IPS-18c (cell line): ENCODE measurements around the gene GSDME.

Experiments
- H3K4me3 ChIP-seq: 2 replicates; pipeline ENCODE4 v1.7.0; 2013; ENCODE audit warnings: low read depth, mild to moderate bottlenecking, low read length, moderate library complexity; ENCODE audit not compliant: insufficient read depth
- H3K9me3 ChIP-seq: one replicate; pipeline ENCODE4 v1.6.1; 2013; ENCODE audit warnings: mild to moderate bottlenecking, low read length, moderate library complexity; ENCODE audit not compliant: control insufficient read depth, insufficient read depth

Gene GSDME

DNA sequence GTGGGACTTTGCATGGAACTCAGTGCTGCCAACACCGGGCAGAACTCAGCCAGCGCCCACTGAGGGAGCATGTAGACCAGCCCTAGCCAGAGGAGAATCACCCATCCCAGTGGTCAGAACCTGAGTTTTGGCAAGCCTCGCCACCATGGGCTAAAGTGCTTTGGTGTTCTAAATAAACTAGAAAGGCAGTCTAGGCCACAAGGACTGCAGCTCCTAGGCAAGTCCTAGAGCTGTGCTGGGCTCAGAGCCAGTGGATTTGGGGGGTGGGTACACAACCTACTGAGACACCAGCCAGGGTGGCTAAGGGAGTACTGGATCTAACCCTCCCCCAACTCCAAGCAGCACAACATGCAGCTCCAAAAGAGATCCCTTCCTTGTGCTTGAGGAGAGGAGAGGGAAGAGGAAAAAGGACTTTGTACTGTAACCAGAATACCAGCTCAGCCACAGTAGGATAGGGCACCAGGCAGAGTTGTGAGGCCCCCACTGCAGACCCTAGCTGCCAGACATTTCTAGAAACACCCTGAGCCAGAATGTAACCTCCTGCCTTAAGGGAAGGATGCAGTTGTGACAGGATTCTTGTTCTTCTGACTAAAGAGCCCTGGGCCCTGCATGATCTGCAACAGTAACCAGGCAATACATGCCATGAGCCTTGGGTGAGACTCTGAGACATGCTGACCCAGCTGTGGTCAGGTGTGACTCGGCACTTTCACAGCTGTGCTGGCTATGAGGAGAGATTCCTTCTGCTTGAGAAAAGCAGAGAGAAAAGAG, 24.4 kb downstream of the GSDME start:
- no peaks in the 10 kb centered on the region for H3K9me3 ChIP-seq
- no peak overlapping the region for H3K4me3 ChIP-seq

DNA sequence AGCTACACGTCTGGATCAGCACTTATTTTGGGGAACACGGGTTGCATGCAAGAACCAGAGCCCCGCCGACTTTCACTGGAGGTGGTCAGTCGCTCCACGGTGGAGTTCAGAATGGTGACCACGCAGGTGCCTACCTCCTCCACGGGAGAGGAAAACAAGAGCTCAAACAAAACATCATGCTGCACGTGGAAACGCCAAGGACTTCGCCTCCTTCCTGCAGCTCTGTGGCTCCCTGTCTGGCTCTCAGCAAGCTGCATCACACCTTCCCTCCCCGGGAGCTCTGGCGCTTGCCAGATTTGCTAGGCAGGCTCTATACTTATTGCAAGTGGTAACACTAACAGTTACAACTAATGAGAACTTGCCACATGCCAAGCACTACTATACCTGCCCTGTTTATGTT, 26.0 kb downstream of the GSDME start:
- no peaks in the 10 kb centered on the region for H3K9me3 ChIP-seq

DNA sequence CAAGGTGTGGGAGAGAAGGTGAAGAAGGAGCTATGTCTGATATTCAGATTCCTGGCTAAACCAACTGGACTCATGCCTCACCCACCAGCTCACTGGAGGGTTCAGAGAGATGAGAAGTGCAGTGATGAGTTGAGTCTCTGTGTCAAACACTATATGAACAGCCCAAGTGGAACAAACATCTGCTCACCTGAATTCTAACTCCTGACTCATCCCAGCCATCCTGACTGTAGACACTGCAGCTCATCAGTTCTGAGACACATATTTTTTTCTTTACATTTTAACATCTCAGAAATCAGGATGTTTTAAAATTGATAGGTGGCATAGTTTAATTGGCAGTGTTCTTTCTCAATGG, 27.3 kb downstream of the GSDME start:
- Histone ChIP-seq H3K4me3 (no peak overlapping the region), H3K9me3 (no peaks in the 10 kb centered on the region)

More for the DNA sequence above, 26.0 kb downstream of the GSDME start:
- H3K4me3 ChIP-seq, result no peak overlapping the region

DNA sequence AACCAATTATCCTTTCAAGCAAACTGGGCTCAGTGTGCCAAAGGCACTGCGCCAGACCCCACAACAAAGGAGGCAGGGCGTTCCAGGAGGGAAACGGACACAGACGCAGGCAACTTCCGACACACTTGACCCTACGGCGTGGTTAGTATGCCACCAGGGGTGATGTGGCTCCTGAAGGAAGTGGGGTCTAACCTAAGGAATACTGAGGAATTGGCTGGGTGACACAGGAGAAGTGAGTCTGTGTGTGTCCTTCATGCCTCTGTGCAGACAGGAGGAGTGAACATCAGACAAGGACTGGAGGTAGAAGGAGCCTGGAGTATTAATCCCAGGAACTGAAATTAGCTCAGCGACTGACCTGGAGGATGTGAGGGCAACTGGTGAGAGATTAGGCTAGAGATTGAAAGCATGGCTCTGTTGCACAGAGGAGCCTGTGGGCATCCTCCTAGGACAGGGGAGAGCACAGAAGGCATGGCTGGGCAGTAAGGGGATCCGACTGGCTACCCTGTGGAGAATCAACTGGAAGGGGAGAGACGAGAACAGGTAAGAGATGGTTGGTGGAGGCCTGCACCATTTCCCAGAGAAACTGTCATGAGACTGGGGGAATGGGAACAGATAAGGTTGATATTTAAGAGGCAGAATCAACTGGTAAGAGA, 27.8 kb downstream of the GSDME start:
- Histone ChIP-seq H3K9me3 (peaks cover 2% of the 10 kb centered on the region), H3K4me3 (no peak overlapping the region)

DNA sequence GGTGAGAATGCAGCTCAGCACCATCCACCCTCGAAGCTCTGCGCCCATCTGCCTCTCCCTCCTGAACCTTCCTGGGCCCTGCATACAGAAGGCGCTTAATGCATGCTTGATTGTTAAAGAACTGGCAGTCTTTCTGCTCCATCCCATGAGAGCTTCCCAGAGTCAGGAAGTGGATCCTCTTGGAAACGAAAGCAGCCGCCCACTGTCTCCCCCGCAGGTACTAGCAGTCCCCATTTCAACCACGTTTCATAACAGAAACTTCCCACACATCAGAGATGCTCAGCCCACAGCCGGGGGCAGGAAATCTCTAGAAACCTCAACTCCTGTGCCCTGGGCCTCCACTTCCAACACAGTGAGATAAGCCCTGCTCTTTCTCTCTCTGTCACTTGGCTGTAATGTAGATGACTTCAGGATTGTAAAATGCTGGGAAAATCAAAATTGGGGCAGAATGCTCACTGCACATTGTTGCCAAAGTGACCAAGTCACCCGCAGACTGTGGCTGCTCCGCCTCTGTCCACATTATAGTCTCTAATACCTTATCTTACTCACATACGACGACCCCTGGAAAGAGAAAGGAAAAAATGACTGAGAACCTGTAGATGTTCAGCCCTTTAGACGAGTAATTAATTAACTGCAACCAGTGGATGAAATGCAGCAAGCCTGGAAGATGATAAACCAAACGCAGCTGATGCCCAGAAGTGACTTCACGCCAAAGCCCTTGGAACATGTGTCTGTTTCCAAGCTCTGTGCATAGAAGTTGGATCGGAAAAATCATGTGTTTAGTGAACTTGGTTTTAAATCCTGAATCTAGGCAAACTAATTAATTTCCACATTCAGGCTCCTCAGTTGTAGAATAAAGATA, 28.5 kb downstream of the GSDME start:
- Histone ChIP-seq H3K9me3 (peaks cover 2% of the 10 kb centered on the region), H3K4me3 (no peak overlapping the region)

DNA sequence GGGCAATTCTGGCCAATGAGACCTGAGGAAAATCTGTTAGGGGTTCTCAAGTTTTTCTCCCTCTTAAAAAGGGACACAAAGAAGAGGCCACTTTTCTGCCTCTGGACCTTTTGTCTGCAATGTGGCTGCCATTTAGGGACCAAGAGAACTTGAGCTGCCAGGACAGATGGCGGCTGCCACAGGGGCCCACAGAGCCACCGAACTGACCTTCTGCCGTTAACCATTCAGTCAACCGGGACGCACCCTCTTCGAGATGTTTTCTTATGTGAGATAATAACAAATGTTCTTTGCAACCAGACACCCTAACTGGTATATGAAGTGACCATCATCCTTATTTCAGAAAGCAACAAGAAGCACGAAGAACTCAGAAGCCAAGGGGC, 29.2 kb downstream of the GSDME start:
- Histone ChIP-seq H3K9me3 (peaks cover 2% of the 10 kb centered on the region), H3K4me3 (no peak overlapping the region)

DNA sequence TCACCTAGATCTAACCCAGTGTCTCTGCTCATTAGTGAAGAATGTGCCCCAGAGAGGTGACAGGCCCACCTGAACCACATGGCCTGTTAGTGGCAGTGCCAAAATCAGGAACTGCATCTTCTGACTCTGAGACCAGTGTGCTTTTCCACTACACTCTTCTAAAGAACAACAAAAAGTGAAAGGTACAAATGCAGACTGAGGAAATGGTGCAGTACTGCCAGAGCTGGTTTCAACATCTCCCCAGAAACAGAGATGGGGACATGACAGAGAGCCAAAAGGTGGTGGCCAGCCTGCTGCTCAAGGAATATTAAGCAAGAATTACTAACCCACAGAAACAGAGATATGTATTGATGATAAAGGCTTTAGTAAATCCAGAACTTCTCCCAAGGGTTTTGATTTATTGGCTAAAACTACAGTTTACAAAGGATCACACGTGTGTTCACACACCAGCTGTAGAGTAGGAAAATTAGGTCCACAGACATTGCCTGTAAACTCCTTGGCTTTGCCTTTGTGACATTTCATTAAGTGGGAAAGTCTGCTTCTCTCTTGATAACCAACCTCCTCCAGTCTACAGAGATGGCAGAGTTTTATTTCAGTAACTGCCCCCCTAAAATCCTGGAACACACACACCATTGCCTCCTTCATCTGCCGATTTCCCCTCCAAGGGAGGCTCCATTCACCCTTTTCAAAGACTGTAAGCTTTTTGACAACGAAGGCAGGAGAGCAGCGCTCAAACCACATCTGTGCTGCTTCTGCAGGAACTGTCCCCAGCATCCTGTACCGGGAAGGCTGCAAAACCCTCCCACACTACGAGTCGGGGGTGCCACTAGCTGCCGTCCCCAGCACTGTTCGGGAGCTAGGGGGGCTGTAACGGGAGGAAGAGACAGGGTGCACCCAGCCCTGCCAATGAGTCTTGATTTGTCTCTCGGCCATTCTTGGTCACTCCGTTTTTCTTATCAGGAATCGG, 29.8 kb downstream of the GSDME start:
- H3K9me3 ChIP-seq, result peaks cover 2% of the 10 kb centered on the region
- H3K4me3 ChIP-seq, result no peak overlapping the region

DNA sequence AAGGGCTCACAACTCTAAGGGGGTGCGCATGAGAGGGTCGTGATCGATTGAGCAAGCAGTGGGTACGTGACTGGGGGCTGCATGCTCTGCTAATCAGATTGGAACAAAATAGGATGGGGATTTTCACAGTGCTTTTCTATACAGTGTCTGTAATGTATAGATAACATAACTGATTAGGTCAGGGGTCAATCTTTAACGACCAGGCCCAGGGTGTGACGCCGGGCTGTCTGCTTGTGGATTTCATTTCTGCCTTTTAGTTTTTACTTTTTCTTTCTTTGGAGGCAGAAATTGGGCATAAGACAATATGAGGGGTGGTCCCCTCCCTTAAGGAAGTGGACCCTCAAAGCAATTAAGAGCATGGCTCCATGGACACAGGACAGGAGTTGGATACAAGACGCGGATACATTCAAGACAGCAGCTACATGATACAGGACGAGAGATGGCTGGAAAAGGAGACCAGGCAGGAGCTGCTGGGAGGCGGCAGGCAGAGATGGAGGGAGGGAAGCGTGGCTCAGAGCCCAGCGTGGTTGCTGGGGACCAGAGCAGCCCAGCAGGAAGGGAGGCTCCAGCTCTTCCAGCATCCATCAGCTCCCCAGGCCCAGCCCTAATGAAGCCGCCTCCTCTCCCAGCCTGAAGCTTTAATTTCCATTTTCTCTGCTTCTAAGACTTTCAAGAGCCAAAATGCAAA, 31.6 kb downstream of the GSDME start:
- peaks cover 2% of the 10 kb centered on the region for H3K9me3 ChIP-seq
- H3K4me3 ChIP-seq, result no peak overlapping the region

DNA sequence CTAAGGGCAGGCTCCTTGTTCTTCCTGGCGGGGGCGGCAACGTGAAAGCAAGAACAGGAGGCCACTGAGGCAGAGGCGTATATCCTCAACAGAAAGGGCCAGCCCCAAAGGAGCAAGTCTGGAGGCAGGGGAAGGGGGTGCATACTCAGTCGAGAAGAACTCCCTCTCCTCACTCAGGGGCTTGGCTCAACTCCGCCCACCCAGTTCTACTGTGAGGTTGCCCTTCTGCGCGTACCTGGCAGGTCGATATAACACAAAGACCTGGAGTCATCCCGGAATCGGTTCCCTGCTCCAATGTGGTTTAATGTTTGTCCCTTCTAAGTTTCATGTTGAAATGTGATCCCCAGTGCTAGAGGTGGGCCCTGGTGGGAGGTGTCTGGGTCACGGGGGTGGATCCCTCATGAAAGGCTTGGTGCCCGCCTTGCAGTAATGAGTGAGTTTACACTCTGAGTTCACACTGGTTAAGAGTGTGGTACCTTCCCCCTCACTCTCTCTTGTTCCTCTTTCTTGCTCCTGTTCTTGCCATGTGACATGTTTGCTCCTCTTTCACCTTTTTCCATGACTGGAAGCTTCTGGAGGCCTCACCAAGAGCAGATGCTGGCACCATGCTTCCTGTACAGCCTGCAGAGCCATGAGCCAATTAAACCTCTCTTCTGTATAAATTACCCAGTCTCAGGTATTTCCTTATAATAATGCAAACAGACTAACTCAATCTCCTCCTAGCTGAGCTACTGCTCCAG, 32.6 kb downstream of the GSDME start:
- H3K4me3 ChIP-seq, result peak overlapping the region; percentile 4; the same call in 1 of the 2 replicates
- peaks cover 2% of the 10 kb centered on the region for H3K9me3 ChIP-seq

DNA sequence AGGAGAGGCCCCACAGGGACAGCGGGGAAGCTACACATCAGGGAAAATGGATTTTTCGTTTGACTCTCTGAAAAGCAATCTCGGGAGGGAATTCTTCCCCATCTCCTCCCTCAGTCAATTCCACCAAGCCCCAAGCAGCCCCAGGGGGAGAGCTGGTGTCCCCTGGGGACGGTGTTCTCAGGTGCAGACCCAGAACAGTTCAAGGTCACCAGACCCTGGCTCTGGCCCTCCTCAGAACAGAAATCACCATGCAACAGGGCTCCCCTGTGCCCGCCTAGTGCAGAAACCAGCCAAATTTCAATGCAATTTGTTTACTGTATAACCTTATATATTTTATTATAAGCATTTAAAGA, 34.1 kb downstream of the GSDME start:
- Histone ChIP-seq H3K9me3 (peaks cover 2% of the 10 kb centered on the region), H3K4me3 (no peak overlapping the region)

DNA sequence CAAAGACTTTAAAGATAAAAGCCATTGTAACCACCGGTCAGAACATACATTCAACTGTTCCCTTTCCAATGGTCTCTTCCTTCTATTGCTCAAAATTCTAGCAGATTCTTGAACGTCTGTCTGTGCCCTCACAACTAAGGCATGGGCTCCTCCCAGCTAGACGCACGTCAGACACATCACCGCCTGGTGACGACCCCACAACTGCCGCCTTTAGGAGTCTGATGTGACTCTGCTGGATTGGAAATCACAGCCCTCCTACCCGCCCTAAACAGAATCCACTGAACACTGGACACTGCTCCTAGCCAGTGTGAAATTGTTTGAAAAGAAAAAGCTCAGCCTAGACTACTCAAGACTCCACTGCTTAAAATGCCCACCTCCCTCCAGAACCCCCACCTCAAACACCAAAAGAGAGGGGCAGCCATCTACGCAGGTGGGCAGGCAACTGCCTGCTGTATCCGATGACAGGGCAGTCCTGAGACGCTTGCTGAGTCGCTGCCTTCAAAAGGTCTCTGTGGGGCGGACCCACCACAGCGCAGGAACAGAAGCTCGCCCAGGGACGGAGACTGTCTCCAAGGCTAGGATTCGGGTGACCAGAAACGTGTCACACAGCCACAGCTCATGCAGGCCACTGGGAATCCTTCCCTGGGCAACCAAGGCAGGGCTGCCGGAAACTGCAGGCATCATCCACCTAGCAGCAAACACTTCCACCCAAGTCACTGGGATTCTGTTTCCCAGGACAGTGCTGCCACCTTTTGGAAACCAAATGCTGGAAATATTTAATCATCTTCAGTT, 34.7 kb downstream of the GSDME start:
- H3K4me3 ChIP-seq, result no peak overlapping the region
- peaks cover 2% of the 10 kb centered on the region for H3K9me3 ChIP-seq

DNA sequence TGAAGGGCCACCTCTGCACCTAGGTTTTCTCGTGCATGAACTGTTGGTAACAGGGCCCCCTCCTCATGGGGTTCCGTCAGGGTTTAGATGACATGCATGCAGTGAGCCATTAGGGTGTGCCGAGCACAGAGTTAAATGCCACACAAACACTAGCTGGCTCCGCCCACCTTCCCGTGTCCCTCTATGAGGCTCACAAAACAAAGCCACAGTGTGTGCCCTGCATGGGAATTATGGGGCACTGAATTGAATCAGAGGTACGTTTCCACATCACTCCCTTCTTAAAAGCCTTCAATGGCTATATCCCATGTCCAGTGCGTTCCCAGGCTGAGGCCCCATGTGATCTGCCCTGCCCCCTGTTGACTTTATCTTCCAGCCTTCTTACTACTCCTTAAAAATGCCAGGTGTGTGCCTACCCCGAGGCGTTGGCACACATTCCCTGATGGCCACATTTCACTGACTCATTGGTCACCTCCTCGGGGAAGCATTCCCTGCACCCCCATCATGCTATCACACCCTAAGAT, 35.7 kb downstream of the GSDME start:
- no peak overlapping the region for H3K4me3 ChIP-seq
- peaks cover 2% of the 10 kb centered on the region for H3K9me3 ChIP-seq

DNA sequence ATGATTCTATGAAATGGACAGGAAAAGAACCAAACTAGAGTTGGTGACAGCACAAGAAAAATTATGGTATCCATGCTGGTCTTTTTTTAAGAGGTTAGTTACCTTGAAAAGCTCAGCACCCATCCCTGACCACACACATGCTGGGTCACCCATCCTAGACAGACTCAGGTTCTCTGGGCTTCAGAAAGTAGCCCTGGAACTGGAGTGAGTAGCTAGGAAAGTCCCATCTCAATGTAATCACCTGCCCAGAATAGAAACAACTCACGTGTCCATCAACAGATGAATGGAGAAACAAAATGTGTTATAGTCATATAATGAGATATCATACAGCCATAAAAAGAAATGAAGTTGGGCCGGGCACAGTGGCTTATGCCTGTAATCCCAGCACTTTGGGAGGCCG, 37.0 kb downstream of the GSDME start:
- no peak overlapping the region for H3K4me3 ChIP-seq
- peaks cover 2% of the 10 kb centered on the region for H3K9me3 ChIP-seq

DNA sequence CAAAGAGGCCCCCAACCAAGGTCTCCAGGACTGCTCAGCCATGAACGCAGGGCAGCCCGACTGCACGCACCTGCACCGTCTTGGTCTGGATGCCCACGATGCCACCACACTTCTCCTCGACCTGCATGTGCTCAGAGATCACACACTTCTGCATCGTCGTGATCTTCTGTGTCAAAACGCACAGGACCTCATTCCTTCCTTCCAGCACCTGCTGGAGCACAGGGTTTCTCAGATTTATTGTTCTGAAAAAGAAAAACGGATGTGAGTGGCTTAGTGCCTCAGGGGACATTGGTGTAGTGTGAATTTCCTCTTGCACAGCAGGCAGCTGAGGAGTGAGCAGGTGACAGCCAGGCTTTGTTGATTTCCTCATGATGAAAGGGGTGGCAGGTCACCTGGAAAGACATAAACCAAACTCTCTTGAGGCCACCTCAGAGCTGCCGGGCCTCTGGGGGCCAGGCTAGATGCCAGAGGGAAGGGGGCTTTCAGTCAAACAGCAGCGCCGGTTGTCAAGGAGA, 38.2 kb downstream of the GSDME start:
- H3K9me3 ChIP-seq, result no peaks in the 10 kb centered on the region
- no peak overlapping the region for H3K4me3 ChIP-seq

DNA sequence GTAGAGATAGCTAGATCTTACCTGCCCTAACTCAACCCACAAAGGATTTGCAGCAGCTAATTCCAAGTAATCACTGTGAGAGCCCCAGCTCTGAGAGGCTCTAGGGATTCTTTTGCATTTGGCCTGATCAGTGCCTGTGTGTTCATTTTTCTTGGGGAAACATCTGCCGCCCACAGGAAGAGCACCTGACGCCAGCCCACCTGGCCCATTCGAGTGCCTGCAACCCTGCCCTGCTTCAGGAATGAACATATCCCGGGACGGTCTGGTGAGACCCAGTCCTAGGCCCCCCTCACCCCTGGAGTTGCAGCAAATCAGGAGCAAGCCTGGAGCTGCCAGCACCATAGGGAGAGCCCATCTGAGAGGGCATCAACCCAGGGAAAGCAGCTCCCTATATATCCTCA, 38.8 kb downstream of the GSDME start:
- peaks cover 2% of the 10 kb centered on the region for H3K9me3 ChIP-seq
- H3K4me3 ChIP-seq, result no peak overlapping the region
